Suprapubic skin (tissue), 4 donors: ENCODE measurements around the gene ATG9A. TPM values are rescaled to one million over a fixed set of nuclear protein-coding genes. Genes with fewer than 3 reads are reported as not detected.
A peak's percentile ranks its signal among the peaks of the same experiment; 100 is the strongest.

ENCODE experiments used
- DNase-seq, 2 donors: peaks; one replicate each; pipeline ENCODE4 v3.0.0-alpha.2; 2019; ENCODE audit warnings: low spot score in 2 of 2
- H3K27ac ChIP-seq: fragments of 200-600 bp; sonication (generic); one replicate; pipeline ENCODE4 v1.5.1; 2019
- H3K27me3 ChIP-seq: fragments of 200-600 bp; sonication (generic); one replicate; pipeline ENCODE4 v1.5.1; 2019
- H3K36me3 ChIP-seq: fragments of 200-600 bp; sonication (generic); one replicate; pipeline ENCODE4 v1.5.1; 2019
- H3K4me1 ChIP-seq: fragments of 200-600 bp; sonication (generic); one replicate; pipeline ENCODE4 v1.5.1; 2019
- H3K4me3 ChIP-seq: fragments of 200-600 bp; sonication (generic); one replicate; pipeline ENCODE4 v1.5.1; 2019; ENCODE audit warnings: mild to moderate bottlenecking
- H3K9me3 ChIP-seq: fragments of 200-600 bp; sonication (generic); one replicate; pipeline ENCODE4 v1.5.1; 2019
- EP300 ChIP-seq: sonication (generic); formaldehyde crosslinking; IDR thresholded peaks from one replicate; pipeline ENCODE4 v1.6.1; 2017; ENCODE audit warnings: antibody characterized with exemption
- POLR2A ChIP-seq, 2 donors: fragments of 450-650 bp; IDR thresholded peaks; one replicate each; pipeline ENCODE4 v1.6.1; 2017; ENCODE audit warnings: antibody characterized with exemption in 2 of 2, mild to moderate bottlenecking in 2 of 2, moderate library complexity in 2 of 2
- POLR2AphosphoS5 ChIP-seq, 3 donors: sonication (generic); formaldehyde crosslinking; IDR thresholded peaks; one replicate each; pipeline ENCODE4 v1.6.1; 2017; ENCODE audit warnings: antibody characterized with exemption in 3 of 3
- WGBS: methylation state at CpG from one replicate; pipeline ENCODE4 v1.1.5; 2018; 5-methylcytosine and 5-hydroxymethylcytosine counted together
- total RNA-seq, 4 donors: library from RNA; depleted of rRNA; stranded (reverse); fragments of >200 nt; gene quantifications; one replicate each; pipeline ENCODE4 v1.1.0, GENCODE V29; 2016
- TF ChIP-seq, protein P1 (sequence below), 2 donors: fragments of 200-600 bp in 1 of 2; fragments of 450-650 bp in 1 of 2; sonication (generic) in 1 of 2; IDR thresholded peaks; one replicate each; pipeline ENCODE4 v1.5.1; 2016 to 2019; ENCODE audit warnings: antibody characterized with exemption in 2 of 2, mild to moderate bottlenecking in 1 of 2, moderate library complexity in 1 of 2

ATG9A gene
- total RNA-seq, 4 donors from 2014 or later, result 60.3 to 83.9 (median 64.6) TPM

DNA sequence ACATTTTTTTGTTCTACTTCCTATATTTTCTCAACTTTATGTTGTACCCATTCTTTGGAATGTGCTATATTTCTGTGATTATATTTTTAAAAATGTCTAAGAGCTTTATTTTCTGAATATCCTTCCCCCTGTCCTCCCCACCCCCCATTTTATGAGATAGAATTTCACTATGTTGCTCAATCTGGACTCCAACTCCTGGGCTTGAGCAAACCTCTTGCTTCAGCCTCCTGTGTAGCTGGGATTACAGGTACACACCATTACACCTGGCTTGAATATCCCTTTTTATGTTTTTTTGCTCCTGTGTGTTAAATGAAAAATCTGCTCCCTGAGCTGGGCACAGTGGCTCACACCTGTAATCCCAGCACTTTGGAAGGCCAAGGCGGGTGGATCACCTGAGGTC is 32.0 kb downstream of the ATG9A start:
- H3K27ac ChIP-seq, result no peak overlapping the region
- no peaks in the 10 kb centered on the region for H3K4me1 ChIP-seq
- peaks cover 5% of the 10 kb centered on the region for H3K27me3 ChIP-seq
- DNase-seq, result peak in 1 of 2 donors; percentile 5
- no peaks in the 10 kb centered on the region for H3K36me3 ChIP-seq
- WGBS, result 94% methylated on average over 1 of the region's 1 CpG
- H3K4me3 ChIP-seq, result no peak overlapping the region
- TF ChIP-seq EP300, result no peak
- TF ChIP-seq, protein P1, sequence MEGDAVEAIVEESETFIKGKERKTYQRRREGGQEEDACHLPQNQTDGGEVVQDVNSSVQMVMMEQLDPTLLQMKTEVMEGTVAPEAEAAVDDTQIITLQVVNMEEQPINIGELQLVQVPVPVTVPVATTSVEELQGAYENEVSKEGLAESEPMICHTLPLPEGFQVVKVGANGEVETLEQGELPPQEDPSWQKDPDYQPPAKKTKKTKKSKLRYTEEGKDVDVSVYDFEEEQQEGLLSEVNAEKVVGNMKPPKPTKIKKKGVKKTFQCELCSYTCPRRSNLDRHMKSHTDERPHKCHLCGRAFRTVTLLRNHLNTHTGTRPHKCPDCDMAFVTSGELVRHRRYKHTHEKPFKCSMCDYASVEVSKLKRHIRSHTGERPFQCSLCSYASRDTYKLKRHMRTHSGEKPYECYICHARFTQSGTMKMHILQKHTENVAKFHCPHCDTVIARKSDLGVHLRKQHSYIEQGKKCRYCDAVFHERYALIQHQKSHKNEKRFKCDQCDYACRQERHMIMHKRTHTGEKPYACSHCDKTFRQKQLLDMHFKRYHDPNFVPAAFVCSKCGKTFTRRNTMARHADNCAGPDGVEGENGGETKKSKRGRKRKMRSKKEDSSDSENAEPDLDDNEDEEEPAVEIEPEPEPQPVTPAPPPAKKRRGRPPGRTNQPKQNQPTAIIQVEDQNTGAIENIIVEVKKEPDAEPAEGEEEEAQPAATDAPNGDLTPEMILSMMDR (IDR thresholded peaks at IDR 0.05), result no peak
- no peak for TF ChIP-seq POLR2A (IDR thresholded peaks at IDR 0.05)
- no peak for TF ChIP-seq POLR2AphosphoS5 (IDR thresholded peaks at IDR 0.05)
- H3K9me3 ChIP-seq, result no peaks in the 10 kb centered on the region

DNA sequence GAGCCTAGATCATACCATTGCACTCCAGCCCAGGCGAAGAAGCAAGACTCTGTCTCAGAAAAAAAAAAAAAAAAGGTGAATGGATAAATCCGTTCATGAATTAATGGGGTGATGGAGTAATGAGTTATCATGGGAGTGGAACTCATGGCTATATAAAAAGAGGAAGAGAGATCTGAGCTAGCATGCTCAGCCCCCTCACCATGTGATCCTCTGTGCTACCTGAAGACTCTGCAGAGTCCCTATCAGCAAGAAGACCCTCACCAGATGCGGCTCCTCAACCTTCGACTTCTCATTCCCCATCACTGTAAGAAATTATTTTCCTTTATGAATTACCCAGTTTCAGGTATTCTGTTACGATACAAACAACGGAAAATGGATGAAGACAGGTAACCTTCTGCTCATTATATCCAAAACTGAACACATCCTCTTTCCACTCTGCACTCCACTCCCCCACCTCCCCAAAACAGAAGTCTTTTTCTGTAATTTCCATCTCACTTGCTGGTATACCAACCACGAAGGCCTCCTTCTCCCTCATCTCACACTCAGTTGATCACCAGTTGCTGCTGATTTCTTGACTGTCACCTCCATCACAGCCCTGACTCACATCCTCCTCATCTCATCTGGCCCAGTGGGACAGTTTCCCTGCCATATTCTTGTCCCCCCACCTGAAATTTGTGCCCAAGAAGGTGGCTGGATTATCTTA is 42.5 kb downstream of the ATG9A start:
- TF ChIP-seq, protein P1 (IDR thresholded peaks at IDR 0.05), result no peak
- no peak for TF ChIP-seq POLR2A (IDR thresholded peaks at IDR 0.05)
- TF ChIP-seq EP300, result no peak
- no peak for TF ChIP-seq POLR2AphosphoS5 (IDR thresholded peaks at IDR 0.05)
- no peak overlapping the region for H3K27ac ChIP-seq
- peaks cover 28% of the 10 kb centered on the region for H3K36me3 ChIP-seq
- H3K4me1 ChIP-seq, result no peaks in the 10 kb centered on the region
- no peak overlapping the region for H3K4me3 ChIP-seq
- no peaks in the 10 kb centered on the region for H3K27me3 ChIP-seq
- DNase-seq, result peak in 1 of 2 donors; percentile 6
- H3K9me3 ChIP-seq, result no peaks in the 10 kb centered on the region
- 85% methylated on average over 7 of the region's 7 CpGs for WGBS

DNA sequence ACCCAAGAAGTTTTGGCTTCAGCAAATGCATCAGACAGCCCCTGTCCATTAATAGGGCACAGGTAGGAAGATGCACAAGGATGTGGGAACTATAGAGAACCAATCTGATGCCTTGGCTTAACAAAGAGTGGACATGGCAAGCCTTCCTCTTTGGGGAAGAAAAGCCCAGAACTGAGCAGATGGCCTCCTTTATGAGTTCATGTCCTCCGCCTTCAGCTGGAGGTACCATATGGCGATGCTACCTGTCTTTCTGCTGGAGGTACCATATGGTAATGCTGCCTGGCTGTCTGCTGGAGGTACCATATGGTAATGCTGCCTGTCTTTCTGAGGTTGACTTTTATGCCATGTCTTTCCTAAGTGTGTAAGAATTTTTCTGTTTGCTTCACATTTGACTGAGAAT is 45.3 kb downstream of the ATG9A start:
- H3K27ac ChIP-seq, result no peak overlapping the region
- H3K27me3 ChIP-seq, result no peaks in the 10 kb centered on the region
- H3K36me3 ChIP-seq, result peaks cover 54% of the 10 kb centered on the region
- DNase-seq, result peak in 1 of 2 donors; percentile 2
- peaks cover 11% of the 10 kb centered on the region for H3K4me1 ChIP-seq
- no peaks in the 10 kb centered on the region for H3K9me3 ChIP-seq
- 88% methylated on average over 2 of the region's 2 CpGs for WGBS
- H3K4me3 ChIP-seq, result no peak overlapping the region
- no peak for TF ChIP-seq EP300
- TF ChIP-seq POLR2AphosphoS5 (IDR thresholded peaks at IDR 0.05), result no peak
- TF ChIP-seq POLR2A (IDR thresholded peaks at IDR 0.05), result no peak
- TF ChIP-seq, protein P1 (IDR thresholded peaks at IDR 0.05), result no peak

DNA sequence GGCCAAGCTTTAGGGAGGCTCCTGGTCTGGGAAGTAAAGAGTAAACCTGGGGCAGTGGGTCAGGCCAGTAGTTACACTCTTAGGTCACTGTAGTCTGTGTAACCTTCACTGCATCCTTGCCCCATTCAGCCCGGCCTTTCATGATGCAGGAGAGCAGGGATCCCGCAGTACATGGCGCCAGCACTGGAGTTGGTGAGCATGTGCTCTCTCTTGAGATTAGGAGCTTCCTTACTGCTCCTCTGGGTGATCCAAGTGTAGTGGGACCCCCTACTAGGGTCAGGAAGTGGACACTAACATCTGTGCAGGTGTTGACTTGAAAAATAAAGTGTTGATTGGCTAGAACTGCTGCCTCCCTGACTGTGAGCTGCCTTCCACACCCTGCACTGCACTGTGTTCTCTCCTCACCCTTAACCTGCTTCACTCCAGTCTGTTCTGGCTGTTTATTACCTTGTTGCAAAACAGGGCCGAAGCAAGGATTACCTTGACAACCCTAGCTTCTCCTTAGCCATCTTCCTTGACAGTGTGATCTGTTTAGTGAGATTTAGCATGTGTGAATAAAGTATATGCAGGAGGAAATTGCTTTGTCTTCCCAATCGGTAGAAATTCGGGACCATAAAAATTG is 46.2 kb downstream of the ATG9A start:
- H3K4me3 ChIP-seq, result no peak overlapping the region
- 91% methylated on average over 6 of the region's 6 CpGs for WGBS
- TF ChIP-seq POLR2A (IDR thresholded peaks at IDR 0.05), result no peak
- TF ChIP-seq, protein P1 (IDR thresholded peaks at IDR 0.05), result no peak
- TF ChIP-seq EP300, result no peak
- no peak for TF ChIP-seq POLR2AphosphoS5 (IDR thresholded peaks at IDR 0.05)
- H3K36me3 ChIP-seq, result peaks cover 54% of the 10 kb centered on the region
- no peak overlapping the region for H3K27ac ChIP-seq
- no peaks in the 10 kb centered on the region for H3K27me3 ChIP-seq
- H3K4me1 ChIP-seq, result peaks cover 18% of the 10 kb centered on the region
- peak in 1 of 2 donors; percentile 37 for DNase-seq
- H3K9me3 ChIP-seq, result no peaks in the 10 kb centered on the region
